HG03045 (cell line): ENCODE measurements around the gene PDK2.
A peak's percentile ranks its signal among the peaks of the same experiment; 100 is the strongest.

Experiments
- ATAC-seq: cut with Tn5 transposase; IDR thresholded peaks from one replicate; pipeline ENCODE4 v1.9.1; 2021; ENCODE audit warnings: mild to moderate bottlenecking, moderate library complexity; ENCODE audit not compliant: unreplicated experiment

PDK2 gene

GRCh38 chr17:50094753-50095619 is at the start of gene PDK2:
Gene PDK2, plus strand, starts transcription at chr17:50095351. Its CDS starts 85 bp downstream, at chr17:50095436.
- peak; percentile 84 for ATAC-seq

GRCh38 chr17:50046179-50046578 is 49.0 kb upstream of the PDK2 start:
- ATAC-seq: no peak

- no peak for ATAC-seq
Measured at GRCh38 chr17:50046667-50047066, 48.5 kb upstream of the PDK2 start.

DNA sequence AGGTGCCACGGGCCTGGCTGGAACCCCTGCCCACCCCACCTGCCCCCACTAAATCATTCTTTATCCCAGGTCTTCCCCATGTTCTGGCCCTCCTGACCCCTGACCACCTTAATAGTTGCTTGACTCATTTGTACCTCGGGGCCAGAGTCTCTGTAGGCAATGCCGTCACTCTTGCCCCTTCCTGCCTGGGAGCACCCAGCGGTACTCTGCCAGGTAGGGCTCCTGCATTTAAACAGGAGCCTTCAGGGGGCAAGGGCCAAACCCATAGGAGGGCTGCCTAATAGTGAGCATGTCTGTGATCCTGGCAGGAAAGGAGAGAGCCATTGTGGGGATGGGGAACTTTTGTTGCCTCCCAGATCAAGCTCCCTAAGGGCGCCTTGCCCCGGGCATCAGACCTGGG is 48.1 kb upstream of the PDK2 start:
- ATAC-seq: no peak

DNA sequence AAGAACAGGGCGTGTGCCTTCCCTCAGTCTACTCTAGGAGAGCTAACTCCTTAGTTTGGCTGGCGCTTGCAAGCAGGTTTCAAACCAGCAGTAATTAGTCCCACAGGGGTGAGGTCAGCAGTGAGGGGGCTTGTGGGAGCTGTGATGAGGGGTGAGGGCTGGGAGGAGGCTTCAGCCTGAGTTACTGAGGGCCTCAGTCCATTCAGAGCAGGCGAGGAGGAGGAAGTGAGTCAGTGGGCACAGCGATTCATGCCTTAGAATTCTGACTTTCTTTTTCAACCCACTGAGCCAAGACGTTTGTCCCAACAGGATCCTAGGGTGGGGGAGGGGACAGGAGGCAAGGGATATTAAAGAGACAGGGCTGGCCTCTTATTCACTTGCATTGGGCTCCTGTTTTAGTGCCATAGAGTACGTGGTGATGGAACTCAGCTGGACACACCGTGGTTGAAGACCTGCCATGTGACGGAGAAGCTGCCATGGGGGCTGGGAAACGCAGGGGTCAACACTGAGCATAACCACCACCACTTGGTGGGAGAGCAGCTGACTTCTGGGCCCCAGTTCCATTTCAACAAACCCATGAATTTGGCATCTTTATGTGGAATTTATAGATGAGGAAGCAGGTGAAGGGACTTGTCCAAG is 47.5 kb upstream of the PDK2 start:
- ATAC-seq: no peak

DNA sequence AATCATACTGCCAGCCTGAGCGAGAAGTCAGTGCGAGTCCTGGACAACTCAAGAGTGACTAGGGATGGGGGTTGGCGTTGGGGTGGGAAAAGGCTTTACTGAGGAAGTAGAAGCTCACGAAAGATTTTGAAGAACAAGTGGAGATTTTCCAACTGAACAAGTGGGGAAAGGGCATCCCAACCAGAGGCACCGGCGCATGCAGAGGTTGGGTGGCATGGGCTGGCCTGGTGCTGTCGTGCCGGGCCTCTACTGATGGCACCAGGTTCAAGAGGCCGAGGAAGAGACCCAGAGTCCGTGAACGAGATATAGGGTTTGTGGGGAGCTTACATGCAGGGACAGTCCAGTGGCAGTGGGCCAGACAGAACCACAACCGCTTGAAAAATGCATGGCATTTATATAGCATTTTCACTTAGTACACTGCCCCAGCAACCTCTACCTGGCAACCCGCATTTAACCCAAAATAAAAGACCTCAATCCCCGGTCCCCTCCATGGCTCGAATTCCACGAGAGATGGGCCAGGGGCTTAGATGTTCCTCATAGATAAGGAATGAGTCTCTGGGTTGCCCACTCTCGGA is 46.9 kb upstream of the PDK2 start:
- ATAC-seq: no peak

GRCh38 chr17:50048988-50049387 is 46.2 kb upstream of the PDK2 start:
- no peak for ATAC-seq

- ATAC-seq: no peak
Measured at GRCh38 chr17:50049636-50050035, 45.5 kb upstream of the PDK2 start.

GRCh38 chr17:50050431-50051032 is 44.6 kb upstream of the PDK2 start:
- ATAC-seq: no peak

DNA sequence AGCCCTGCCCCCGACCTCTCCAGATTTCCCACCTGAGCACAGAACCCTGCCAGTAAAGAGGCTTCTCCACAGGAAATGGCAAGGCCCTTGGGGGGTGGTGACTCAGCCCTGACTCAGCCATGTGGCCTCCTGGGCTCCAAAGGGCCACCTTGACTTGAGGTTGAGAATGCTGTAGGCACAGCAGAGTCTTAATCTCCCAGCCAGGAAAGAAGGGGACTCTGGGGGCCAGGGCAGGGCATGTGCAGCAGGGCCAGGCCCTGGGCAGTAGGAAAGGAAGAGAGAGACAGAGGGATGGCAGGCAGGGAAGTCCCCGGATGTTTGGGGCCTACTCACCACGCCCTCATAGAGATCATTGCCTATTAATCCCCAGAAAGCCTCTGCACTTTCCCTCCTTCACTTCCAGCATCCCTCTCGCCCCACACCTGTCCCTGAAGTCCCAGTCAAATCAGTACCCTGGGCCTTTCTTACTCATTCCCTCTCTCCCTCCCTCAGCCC is 44.0 kb upstream of the PDK2 start:
- ATAC-seq: no peak

GRCh38 chr17:50051606-50052005 is 43.5 kb upstream of the PDK2 start:
- no peak for ATAC-seq

DNA sequence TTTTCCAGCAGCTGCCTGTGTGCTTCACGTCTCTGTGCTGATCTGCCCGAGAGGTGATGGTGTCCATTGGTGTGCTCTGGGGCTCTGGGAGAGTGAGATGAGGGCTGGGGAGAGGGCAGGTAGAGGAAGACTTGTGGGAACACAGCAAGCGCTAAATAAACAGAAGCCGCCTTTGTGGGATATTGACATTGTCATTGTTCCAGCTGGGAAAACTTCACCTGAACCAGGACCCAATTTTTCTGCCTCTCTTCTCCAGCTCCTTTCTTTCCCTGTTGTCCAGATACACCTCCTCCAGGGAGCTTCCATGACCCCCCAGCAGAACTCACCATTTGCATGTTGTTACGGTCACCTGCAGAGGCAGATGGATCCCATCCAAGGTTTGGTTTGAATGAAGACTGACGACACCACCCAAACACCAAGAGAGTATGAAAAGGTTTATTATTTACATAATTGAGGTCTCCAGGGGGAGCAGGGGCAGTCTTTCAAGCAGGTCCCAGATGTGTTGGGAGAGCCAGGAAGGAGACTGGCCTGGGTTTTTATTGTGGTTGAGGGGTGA is 42.8 kb upstream of the PDK2 start:
- no peak for ATAC-seq

GRCh38 chr17:50052822-50053653 is 42.1 kb upstream of the PDK2 start:
- no peak for ATAC-seq

DNA sequence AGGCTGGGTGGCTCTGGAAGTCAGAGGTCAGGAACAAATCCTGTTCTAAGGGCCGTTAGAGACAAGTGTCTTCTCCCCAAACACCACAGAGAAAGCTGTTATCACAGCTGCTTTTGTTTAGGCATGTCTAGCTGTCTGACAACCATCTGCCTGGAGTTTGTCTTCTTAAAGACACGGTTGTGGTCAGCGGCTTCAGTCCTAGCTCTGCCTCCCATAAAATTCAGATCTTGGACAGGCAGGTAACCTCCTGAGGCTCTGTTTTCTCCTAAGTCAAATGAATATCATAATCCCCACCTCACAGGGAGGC is 41.5 kb upstream of the PDK2 start:
- ATAC-seq: no peak

- no peak for ATAC-seq
Measured at GRCh38 chr17:50055055-50055425, 40.1 kb upstream of the PDK2 start.

GRCh38 chr17:50055426-50056216 is 39.5 kb upstream of the PDK2 start, which contains the start of gene ITGA3:
Gene ITGA3, plus strand, starts transcription at chr17:50056110. Its CDS starts 330 bp downstream, at chr17:50056440.
- peak; percentile 43 for ATAC-seq

- ATAC-seq: peak; percentile 32
Measured at GRCh38 chr17:50056217-50056960, 38.8 kb upstream of the PDK2 start.

GRCh38 chr17:50056961-50057330 is 38.2 kb upstream of the PDK2 start:
- ATAC-seq: no peak

DNA sequence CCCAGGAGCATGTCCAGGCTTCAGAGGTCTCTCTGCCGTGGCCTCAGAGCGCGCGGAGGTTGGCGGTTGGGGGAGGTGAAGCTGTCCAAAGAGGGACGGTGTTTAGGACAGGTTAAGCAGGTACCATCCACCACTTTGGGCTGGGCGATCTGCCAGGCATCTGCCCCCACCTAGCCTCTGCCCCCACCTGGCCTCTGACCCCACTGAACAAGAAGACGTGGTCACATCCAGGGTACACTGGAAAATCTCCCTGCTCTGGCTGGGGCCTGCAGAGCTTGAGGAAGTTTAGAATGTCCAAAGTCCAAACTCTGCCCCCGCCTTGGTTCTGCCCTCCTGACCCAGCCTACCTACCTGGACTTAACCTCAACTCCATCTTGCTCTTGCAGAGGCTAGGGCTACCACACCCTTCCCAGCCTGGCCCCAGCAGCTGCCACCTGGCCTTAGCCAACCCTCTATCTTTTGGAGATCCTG is 37.6 kb upstream of the PDK2 start:
- ATAC-seq: no peak
